ENCODE results near the gene KLF7.

KLF7 gene

DNA sequence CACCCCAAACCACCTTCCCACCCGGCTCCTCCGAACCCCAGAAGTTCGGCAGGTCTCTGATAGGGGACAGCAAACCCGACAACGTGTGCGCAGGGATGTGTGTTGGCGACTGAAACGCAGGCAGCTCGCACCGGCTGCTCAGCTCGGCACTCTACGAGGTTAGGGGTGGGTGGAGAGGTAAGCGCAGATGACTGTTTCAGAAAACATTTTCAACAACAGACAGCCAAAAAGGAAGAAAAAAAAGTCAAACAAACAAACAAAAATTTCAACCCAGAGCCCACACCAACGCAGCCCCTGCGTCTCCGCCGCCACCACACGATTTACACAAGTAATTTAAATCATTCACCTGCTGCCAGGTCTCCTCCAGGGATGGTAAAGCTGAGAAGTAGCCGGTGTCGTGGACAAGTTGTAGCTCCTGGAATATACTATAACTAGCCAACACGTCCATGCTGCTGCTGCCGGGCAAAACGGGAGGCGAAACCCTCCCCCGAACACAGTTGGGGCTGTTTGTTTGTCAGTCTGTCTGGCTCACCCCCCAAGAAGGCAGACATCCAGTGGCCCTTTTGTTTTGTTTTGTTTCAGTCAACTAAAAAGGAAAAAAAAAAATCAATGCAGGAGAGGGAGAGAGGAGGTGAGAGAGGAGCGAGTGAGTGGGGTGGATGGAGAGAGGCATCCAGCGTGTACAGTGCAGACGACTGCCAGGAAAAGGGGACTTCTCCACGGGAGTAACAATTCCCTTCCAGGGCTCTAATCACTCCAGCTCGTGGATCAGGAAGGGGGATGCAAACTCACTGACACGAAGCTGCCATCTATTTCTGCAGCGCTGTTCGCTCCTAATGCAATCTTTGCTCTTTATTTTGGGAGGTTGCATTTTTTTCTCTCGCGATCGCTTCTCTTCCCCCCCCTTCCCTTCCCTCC lies at the start of gene KLF7:
TSS of gene KLF7 (minus strand) at position 828 of the 918 bp plus-strand sequence. CDS start at position 448, 380 bp downstream.
- DNase-seq (ENCODE audit: low spot score), result no peak

DNA sequence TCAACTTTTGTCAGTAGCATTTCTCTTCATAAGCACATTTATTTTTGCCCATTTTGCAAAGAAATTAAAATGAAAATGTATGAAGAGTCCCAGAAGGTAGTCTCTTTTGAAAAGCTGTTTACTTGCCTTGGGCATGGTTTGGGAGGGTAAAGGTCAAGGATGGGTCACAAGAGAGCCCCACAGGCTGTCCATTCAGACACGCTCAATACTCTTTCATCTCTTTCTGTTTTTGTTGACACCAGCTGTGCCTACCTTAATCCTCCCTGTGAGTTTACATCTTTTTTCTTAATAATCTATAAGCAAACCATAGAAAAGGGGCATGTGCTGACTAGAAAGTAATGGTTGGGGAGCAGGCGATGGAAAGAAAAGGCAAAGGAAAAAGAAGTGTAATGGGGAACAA lies 49.6 kb upstream of the KLF7 start:
- DNase-seq (ENCODE audit: low spot score), result no peak

DNA sequence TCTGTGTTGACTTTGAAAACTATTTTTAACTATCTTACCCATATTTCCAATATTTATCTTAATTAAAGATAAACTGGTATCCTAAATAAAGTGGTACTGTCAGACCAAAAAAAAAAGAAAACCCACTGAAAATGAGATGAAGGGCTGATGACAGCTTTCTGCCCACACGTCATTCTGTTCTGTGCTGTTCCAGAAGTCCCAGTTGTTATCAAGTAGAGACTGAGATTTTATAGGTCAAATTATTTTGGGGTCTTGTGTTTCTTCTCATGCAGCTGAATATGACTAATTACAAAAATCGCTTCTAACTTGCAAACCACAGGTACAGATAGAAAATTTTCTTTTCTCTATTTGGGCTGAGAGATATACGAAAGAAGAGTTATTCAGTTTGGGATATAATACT lies 48.7 kb upstream of the KLF7 start:
- no peak for DNase-seq (ENCODE audit: low spot score)

DNA sequence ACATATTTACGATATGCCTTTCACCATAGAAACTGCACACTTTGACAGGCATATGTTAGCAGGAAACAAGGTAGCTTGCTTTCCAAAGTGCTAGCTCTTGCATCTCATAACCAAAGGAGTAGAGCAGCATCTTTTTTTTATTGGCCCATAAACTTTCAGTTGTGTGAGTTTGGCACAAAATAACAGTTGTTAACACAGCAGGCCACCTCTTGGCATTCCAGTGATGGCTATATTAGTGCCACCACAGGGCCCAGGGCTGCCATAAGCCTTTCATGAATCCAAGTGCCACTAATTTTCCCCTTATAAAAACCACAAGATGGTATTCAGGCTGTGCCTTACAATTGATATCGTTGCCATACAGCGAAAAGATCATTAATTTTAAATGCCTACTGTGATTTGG lies 40.3 kb upstream of the KLF7 start:
- no peak for DNase-seq (ENCODE audit: low spot score)

DNA sequence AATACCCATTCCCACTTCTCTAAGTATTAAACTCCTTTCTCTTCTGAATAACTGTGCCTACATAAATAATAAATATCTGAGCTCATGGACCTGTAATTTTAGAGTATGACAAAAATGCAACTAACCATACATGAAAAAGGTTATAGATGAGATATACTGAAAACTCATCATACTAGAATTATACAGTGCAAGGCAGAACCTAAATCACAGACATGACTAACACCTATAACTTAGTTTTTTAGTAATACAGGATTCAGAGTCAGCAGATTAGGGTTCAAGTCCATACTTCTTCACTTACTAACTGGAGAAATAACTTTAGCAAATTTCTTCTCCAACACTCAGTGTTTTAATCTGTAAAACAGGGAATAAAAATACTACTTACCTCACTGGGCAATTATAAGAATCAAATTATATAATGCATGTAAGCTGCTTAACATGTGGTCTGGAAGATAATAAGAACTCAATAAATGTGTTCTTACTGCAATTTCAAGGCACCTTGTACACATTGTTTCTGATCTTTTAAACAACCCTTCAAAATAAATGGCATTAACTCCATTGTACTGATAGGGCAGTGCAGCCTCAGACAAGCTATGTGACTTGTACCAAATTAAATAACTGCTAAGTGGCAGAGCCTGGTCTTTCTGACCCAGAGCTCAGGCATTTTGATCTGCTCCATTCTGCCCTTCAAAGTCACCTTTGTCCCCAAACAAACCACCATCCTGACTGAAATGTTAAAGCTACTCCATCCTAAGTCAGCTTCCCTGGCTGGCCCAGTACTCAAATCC lies 39.6 kb upstream of the KLF7 start:
- no peak for DNase-seq (ENCODE audit: low spot score)

DNA sequence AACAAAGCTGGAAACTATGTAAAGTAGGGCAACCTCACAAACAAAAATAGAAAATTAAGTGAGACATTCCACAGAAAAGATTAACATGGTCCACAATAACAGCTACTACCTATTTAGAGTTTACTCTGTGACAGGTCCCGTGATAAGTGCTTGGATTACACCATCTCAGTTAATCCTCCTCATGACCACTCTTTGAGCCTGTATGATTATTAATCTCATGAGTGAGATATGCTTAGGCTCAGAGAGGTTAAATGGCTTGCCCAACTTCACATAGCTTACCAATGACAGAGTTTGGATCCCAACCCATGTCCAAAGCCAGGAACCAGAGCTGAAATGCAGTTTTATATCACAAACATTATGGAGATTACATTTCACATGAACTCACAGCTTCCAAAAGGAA lies 37.3 kb upstream of the KLF7 start:
- no peak for DNase-seq (ENCODE audit: low spot score)

DNA sequence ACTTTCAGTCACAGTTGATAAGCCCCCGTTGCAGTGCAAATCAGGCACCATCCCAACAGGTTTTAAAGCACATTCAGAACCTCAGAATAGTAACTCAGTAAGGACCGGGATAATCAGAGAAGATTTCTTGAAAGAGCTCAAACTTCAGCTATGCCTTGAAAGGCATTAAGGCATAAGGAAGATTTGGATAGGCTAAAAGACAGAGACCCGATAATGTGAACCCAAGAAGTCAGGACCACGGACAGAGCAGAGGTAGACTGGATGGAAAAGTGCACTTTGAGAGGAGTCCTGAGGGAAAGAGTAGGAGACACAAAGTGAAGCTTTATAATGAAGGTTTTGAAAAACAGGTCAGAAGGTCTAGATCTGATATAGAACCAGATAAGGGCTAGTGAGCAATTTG lies 36.9 kb upstream of the KLF7 start:
- no peak for DNase-seq (ENCODE audit: low spot score)

DNA sequence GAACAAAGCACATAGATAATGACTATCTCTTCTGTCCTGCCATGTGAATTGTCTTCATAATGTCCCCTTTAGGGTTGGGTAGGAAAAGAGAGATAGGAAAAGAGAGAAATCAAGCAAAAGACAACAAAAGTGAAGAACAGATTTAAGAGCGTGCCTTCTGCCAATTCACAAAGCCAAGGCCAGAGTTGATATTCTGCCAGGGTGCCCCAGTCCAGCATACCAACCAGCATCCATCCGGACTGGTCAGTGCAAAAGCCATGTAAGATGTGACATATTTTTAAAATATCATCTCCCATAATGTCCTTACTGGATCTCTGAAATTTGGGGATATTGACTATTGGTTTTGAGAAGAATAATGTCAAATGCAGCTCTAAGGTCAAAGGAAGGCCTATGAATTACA lies 35.7 kb upstream of the KLF7 start:
- no peak for DNase-seq (ENCODE audit: low spot score)

DNA sequence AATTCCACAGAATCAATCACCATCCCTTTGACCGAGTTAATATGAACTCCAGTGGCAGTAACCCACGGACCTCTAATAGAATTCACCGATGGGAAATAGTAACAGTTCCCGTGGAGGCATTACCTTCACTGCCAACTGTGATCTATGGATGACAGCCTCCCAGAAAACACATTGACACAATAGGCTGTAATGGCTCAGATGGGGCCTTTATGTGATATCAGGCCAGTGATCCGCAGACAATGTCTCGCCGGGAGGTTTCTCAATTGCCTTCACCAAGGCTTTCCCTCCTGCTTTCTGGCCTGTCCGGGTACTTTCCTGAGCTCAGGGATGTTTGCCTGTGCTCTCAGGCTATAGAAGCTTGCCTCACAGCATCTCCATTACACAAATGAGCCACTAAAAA lies 34.4 kb upstream of the KLF7 start:
- no peak for DNase-seq (ENCODE audit: low spot score)

DNA sequence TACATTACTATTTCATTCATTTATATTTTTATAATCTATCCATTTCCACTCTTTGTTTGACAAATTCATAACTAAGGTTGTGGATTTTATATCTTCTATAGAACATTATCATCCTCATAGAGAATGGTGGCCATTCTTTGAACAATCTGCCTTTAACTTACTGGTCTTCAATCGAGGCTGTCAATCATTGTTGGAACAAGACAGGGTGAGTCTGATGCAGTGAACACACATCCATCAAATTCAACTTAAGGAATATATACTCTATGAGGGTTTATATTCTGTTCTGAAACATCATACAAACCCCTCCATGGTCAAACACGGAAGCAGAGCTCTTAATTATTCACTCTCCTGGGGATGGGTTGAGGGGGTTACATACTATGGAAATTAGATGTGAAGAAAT lies 28.3 kb upstream of the KLF7 start:
- no peak for DNase-seq (ENCODE audit: low spot score)

DNA sequence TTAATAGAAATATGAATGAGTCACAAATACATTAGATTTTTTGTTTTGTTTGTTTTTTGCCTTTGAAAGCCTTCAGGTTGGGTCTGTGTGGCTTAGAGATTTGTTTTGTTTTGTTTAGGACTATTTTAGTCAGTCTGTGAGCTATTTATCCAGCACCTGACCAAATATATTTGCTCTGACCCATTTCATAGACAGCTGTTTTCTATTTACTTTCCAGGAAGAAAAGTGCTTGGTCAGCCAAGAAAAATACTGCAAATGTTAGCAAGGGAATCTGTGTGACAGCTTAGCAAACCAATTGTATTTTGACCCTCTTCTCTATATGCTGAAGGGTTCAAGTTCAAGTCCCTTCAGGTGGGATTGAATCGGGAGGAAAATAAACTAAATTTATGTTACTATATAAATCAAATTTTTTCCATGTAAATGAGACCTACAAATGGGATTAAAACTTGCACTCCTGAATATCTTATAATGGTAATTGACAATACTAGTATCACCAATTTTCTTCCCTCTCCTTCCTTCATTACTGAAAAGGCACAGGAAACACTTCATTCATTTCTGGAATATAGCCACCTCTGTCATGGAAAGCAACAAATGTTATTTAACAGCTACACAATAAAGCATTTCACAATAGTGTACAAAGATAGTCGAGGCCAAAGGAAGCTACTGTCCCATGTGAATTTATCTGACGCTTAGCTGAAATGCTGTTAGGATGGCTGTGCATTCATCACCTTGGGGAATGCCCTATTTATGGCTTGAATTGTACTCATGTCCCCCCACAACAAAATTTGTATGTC lies 23.1 kb upstream of the KLF7 start:
- no peak for DNase-seq (ENCODE audit: low spot score)

DNA sequence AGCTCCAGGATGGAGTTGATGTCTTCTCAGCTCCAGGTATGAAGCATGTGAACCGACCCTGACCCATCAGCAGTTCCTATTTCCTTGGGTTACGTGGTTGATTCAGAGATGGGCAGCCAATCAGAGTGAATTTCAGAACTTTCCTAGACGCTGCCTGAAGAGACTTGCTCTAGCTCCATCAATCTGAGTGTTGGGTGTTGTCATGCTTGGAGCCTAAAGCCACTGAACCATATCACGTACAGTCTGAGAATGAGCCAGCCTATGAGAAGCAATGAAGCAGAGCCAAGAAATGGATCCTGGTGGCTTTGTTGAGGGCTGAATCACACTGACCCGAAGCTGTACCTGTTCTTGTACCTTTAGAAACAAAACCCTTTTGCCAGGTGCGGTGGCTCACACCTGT lies 19.6 kb upstream of the KLF7 start:
- no peak for DNase-seq (ENCODE audit: low spot score)

DNA sequence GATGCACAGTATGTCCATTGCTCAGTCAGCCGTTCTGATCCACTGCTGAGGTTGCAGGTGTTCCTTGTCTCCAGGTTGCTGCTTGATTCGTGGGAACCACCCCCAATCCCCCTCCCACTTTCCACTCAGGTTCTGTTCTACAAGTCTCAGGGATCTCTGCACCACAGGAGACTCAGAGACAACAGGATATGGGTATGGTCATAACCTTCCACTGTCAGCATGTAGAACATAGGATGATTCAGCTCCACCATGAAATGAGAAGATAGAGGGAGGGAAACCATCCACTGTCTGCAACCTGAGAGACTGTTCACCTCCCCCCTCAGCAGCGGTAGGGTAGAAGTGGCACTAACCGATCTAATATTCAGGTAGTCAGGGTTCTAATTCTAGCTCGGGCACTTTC lies 19.0 kb upstream of the KLF7 start:
- no peak for DNase-seq (ENCODE audit: low spot score)

DNA sequence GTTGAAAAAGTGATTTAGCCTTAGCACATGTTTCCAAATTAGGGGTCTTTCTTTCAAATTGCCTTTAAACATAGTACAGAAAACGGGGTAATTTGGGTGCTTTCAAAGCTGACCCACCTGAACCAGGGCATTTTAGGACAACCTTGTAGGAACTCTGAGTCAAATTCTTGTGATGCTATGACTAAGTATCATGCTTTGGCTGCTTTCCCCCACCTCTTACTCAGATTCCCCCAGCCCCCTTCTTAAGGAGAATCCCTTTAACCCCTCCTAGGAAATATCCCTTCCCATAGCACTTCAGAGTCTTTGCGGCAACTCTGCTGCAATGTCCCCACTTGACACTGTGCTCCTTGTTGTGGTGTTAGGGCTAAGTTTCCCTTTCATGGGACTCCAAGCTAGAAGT lies 18.6 kb upstream of the KLF7 start:
- DNase-seq (ENCODE audit: low spot score), result no peak

DNA sequence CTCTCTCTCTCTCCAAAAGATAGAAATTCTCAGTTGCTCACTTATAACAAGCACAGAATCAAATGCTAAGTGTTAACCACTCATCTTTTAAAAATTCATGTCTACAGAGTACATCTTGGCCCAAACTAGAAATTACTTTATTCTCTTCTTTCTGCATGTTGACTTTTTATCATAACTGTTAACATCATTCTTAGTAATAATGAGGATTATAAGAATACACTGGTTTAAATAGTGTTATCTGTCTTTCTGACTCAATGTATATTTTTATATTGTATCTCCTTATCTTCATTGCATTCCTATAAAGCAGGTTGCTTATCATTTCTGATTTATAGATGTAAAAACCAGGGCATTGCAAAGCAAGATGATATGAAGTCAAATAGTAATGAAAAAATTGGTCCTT lies 17.8 kb upstream of the KLF7 start:
- DNase-seq (ENCODE audit: low spot score), result no peak

DNA sequence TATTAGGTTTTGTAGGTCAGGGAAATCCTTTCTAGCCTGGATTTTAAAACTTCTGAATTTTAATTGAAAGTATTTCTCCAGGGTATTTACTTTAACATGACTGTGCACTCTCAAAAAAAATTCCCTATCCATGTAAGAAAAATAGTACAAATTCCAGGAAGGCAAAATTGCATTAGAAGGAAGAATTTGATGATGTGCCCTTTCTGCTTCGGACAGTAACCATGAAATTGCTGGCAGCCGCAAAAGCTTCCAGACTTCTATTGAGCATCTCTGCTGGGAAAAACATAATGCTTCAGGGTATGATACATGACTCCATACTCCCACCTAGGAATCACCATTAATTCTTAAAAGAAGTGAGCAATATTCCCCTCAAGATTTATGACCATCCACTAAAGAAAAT lies 17.2 kb upstream of the KLF7 start:
- DNase-seq (ENCODE audit: low spot score), result no peak

DNA sequence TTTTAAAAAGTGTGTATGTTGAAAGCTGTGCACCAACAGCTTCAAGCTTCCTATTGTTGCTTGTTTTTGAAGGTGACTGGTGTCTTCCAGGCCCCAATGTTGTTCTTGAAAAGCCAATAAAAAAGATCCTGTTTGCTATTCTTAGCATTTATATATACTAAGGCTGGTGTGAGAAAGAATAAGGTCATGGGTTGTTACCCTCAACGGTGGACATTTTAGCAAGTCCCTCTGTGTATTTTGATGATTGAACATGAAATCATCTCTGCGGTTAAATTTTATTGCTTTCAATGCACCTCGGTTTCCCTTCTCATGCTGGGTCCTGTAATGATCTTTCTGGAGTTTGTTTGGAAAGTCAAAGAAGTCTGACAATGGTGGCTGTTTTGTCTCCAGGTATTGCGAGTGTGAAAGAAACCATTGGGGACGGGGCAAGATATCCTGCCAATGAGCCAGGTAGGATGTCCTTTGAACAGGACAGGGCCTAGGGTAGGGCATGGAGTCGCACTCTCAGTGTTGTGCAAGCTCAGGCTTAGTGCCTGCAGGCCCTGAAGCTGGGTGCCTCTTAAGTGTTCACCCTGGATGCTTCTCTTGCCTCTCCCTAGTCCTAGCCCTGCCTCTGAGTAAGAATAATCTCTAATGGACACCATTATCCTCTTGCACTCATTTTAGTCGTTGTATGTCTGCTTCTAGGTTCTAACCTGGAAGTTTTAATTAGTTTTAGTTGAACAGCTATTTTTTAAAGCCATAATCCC lies 16.0 kb upstream of the KLF7 start:
- DNase-seq (ENCODE audit: low spot score), result no peak

DNA sequence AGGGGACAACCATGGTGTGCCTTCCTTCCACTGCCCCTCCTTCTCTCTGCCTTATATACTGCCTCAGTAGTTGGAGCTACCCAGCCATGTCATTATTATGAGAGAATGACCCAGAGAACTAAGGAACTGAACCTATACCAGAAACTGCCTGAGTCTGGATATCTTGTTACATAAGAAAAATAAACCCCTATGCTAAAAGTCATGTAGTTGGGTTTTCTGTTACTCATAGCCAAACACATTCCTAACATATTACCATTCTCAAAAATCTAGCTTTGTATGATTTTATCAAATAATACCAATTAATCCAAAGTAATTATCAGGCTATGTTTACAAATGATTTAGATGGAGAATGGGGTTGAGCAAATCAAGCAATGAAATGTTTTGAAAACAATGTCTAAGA lies 15.0 kb upstream of the KLF7 start:
- no peak for DNase-seq (ENCODE audit: low spot score)

DNA sequence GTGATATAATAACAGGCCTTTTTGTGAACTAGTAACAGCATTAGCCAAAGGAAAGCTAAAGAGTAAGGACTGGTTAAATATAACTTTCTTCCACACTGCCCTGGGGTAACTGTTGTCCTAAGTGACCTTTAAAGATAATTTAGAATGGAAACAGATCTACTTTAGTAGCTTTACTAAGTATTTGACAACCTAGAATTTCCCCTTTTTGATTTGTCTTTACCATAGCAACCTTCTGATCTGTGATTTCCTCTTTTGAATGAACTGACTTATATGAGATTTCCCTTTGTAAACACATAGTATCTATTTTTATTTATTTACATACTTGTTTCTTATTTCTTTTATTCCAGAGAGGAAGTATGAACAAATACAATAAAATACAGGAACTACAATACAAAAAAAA lies 10.5 kb upstream of the KLF7 start:
- no peak for DNase-seq (ENCODE audit: low spot score)

DNA sequence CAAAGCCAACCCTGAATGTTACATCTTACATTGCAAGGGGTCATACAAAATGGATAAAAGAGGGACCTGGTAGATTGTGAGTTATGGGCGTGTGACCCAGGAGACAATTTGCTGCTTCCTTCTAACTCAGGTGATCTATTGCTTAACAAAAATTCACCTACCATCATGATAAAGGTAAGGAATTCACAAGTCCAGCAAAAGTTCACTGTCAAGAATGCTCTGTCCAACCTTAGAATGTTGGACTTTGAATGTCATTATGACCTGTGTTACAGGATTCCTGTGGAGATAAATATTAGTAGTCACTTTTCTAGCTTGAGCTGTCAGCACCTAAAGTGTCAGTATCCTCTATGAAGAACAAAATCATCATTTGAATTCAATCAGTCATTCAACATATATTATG lies 7.9 kb upstream of the KLF7 start:
- DNase-seq (ENCODE audit: low spot score), result no peak

DNA sequence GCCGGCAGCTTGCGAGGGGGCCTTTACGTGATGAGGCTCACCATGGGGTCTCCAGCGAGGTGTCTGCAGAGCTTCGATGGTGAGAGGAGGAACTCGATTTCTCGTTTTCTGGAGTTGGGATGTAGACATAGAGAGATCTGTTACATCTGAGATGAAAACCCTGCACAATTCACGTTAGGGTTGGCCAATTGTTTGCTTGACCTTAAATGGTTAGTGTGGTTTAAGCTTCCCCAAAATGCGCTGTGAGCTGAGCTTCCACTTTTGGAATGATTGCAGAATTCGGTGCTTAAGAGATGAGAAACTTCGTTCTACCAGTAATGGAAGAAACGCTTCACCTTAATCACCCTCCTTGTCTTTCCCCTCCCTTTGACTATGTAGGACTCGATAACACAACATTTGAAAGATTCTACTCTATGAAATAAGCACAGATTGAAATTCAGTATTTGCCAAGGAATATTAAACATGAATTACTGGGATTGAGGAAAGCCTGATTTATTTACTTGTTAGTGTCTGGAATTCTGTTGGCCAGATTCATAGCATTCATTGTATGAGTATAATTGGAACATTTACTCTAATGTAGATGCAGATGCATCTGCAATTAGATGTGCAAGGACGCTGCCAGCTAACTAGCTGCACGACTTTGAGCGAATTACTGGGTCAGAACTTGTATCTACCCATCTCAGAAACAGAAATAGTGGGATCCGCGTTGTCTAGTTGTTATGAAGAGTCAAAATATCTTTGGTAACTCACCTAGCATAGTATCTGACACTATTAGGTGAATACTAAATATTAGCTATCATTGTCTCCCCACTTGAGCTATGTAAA lies 1.6 kb upstream of the KLF7 start:
- DNase-seq (ENCODE audit: low spot score), result no peak
